ENCODE measurements around the gene LMO2.

Gene LMO2

DNA sequence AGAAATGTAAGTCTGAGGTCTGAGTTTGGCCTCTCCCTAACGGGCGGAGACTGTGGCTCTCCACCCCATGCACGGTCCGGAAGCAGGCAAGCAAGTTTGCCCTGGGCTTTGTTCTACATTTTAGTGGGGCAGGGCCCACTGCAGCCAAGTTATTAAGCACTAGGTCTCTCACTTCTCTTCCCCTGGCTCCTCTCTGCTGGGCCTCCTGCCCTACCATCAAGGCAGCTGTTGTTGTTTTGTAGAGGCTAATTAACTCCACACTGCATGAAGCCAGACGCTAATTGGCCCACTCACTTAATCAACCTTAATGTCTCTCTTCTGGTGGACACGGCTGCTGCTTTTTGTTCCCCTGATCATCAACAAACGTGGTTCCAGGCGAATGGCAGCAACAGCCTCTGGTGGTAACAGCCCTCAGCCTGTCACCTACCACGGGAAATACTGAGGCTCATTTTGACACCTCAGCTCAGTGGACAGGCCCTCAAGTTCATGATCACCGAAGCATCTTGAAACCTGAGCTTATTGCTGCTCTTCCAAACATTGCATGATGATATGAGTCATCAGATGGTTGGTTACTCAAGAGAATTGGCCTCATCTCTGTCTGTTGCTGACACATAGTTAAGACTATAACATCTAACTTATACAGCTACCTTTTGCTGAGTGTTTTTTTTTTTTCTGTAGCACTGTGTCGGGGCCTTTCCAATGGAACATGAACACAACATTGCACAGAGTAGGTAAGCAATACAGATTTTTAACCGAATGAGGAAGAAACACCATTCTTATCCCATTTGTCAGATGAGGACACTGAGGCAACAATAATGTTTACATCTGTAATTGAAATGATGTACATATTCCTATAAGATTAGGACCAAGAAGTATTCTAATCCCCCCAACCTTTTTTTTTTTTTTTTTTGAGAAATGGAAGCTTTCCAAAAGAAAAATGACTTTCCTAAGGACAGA is 20.8 kb upstream of the LMO2 start:
- no peak for DNase-seq

DNA sequence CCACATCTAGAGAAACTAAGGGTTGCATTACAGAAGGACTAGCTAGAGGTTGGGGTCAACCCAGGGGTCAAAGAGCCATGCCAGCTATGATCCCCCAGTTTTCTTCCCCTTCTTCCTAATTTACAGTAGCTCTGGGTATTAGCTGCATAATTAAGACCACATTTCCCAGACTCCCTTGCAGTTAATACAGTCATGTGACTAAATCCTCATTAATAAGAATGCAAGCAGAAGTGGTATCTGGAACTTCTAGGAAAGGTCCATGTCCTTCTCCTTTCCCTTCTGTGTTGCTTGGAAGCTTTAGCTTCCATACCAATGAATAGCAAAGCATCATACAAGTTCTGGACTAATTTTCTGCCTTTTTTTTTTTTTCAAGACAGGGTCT is 19.1 kb upstream of the LMO2 start:
- no peak for DNase-seq

DNA sequence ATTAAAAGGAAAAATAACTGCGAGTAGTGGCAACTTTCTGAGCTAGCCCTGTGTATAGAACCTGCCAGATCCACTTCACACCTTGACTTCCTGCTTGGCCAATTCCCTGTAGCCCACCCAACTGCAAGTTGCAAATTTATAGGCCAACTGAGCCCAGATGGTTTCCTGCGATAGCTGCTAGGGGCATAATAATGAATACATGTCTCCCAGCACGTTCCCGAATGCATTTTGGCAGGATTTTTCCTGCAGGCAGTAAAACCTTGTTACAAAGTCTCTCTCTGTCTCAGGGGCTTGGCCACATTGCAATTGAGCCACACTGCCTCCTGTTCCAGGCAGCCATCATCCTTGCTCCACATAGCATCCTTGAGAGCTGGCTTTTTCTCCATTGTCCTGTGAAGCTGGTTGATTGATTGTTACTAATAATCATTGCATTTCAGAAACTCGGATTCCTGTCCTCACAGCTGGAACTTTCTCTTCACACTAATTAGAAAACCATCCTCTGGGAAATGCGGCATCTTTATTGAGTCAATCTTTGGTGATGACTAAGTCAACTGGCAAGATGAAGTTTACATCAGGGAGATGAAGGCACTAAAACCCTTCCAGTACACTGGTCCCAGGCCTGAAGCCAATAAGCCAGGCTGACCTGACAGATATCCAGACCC is 18.6 kb upstream of the LMO2 start:
- no peak for DNase-seq

DNA sequence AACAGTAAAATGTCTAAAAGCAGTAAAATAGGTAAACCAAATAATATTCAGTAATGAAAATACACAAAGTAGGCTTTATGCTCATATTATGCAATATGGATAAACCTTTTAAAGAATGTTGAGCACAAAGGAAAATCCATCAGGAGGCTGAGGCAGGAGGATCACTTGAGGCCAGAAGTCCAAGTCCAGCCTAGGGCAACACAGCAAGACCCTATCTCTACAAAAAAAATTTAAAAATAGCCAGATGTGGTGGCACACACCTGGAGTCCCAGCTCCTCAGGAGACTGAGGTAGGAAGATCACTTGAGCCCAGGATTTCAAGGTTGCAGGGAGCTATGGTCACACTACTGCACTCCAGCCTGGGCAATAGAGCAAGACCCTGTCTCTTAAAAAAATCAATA is 17.7 kb upstream of the LMO2 start:
- DNase-seq = no peak

DNA sequence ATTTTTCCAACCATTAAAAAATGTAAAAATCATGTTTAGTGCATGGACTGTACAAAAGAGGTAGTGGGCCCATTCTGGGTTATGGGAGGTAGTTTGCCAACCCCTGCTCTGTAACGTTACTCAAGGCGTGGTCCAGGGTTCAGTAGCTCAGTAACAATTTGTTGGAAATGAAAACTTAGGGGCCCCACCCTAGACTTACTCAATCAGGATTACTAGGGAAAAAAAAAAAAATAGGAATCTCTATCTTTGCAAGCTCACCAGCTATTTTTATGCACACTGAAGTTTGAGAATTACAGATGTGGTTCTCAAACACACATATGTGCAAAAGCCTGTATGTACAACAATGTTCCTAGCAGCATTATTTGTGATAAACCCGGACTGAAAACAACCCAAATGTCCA is 17.3 kb upstream of the LMO2 start:
- no peak for DNase-seq

DNA sequence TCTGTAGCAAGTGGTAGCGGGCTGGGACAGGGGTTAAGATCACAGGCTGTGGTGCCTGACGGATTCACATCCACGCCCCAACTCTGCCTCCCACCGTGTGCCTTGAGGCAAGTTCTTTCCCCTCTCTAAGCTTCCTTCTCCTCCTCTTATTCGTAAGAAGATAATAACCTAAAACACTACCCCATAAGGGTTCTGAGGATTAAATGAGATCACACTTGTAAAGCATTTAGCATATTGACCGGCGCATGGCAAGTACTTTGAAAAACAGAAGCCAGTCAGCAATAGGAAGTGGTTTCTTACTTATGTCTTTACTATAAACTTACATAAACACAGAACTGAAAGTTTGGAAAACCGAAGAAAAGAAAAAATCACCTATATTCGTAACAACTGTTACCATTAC is 15.5 kb upstream of the LMO2 start:
- no peak for DNase-seq

DNA sequence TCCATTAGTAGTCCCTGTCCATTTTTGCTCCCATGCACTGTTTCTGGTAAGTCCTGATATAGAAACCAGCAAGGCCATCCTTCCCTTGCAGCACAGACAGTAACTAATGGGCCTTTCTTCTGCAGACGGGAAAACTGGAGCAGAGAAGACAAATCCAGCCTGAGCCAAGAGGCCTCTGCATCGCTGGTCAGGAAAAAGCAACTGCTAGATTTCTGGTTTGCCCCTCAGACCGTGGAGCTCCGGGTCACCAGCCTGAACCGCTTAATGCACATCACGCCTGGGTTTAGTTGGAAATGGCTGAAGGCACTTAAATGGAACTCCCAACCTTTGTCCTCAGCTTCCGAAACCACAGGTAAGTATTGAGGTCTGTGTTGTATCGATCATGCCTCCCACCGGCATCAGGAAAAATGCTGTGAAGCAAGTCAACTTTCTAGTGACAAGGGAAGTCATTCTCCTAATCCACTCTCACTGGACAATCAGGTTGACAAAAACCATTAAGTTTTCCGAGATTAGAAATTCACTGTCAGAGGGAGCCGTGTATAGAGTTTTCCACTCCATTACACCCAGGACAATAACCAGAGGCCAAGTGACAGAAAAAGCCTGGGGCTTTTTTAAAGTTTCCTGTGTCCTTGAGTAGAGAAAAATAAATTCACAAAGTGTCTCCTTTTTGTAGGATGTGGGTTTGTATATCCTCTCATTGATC is 14.8 kb upstream of the LMO2 start:
- DNase-seq = no peak

DNA sequence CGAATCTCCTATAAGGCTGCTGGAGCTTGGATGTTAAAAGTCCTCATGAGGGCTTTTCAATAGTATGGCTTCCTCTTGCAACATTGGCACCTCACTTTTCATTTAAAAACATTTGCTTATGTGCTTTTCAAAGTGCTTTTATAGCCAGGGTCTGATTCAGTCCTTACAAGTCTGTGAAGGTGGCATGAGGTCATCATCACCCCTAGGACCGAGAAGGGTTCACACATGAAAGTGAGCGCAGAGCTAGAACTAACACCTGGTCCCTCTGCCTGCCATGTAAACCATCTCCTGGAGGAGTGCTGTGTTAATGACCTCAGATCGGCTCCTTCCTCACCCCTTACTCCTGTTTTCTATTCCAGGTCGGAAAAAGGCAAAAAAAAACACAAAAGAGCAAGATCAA is 12.2 kb upstream of the LMO2 start:
- DNase-seq = no peak

DNA sequence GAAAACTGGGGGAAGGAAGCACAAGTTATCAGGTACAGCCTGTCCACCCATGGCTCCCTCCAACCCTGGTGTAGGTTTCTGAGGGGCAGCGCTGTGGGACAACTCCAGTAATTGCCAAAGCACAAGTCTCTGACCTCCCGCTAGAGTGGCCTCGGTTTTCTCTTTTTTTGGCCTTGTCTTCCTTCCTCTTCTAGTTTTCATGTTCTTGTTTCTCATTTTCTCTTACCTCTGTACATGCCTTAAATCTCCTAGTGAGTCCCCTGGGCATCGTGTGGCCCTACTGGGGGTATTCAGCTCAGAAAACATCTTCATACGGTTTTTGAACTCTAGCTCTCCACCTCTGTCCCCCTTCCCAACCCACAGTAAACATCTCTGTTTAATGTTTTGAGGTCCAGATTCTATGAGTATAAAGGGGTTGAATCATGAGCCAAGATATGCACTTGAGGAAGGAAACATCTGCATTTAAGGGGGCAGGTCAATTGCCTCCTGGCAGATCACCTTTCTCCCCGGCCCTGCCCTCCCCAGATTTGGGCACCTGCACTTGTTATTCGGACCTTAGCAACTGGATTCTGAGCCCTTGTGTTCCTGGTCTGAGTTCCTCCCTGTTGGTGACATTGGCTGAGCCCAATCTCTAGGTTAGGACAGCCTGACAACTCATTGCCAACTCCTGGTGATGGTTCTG is 8.4 kb upstream of the LMO2 start:
- DNase-seq = no peak

DNA sequence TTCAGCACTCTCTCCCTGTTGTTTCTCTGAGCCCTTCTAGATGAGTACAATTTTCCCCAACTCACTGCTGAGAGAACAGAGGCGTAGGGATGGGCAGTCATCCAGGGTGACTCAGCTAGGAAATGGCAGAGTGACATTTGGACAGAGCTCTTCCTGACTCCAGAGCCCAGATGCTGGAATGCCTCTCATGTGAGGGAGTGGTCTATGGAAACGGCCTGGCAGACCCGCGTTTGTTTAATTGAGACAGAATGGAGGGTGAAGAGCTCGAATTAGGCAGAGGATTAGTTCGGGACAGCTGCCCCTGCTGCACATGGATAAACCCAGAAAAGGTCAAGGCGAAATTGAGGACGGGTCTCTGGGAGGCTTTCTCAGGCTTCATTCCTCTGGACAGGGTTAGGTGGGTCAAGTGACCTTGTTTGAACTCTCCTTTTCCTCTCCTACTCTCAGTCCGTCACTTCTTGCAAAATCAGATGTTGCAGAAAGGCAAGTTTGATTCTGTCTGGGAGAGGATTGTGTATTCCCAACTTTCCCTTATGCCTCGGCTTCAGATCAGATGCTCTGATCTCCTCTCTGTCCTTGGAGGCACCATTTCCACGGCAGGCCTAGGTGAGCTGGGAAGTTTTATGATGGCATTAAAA is 7.6 kb upstream of the LMO2 start:
- no peak for DNase-seq

DNA sequence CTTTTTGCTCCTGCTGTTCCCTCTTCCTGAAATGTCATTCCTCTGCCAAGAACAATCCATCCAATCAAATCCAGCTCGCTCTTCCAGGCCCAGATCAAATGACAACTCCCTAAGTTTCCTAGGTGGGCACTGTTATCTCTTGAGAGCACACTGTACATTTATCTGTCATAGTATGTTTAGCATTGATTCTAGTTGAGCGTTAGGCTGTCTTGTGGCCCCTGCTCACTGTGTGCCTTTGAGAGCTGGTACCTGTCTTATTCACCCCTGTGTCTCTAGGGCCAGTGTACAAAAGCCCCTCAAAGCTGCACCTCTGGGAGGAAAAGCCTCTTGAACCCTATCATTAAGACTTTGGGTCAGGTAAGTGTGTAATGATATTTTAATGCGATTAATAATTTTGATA is 7.1 kb upstream of the LMO2 start:
- DNase-seq = no peak

DNA sequence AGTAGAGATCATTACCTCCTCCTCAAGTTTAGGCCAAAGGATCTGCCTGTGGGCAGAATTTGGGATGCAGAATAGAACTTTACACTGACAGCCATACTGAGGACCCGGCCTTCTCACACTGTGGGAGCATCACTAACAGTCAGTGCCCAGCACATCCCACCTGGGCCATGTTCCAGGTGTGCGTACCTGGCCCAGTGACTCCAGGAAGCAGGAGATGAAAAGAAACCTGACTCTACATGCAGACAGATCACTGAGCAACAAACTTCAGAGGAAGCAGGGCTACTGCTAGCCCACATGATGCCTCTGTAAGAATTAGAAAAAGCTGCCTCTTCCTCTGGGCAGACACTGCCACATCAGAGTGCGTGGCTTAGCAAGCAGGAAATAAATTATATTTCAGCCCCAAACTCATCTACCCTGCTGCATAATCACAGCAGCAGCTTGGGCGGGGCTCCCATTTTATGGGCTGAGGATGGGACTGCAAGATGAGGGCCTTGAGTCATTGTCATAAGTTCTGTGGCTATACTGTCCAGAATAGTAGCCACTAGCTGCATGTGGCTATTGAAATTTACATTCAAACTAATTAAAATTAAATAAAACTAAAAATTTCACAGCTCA is 6.0 kb upstream of the LMO2 start:
- DNase-seq = no peak

DNA sequence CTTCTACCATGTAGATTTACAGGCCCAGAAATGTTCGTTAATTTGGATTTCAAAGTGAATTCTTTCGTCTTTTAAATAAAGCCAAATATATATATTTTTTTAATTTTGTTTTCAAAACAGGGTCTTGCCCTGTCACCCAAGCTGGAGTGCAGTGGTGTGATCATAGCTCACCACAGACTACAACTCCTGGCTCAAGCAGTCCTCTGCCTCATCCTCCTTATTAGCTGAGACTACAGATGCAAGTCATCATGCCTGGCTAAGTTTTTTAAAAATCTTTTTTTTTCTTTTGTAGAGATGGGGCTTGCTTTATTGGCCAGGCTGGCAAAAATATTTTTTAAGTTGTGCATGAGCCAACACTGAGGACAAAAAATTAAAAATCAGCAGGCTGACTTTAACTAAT is 5.0 kb upstream of the LMO2 start:
- no peak for DNase-seq

DNA sequence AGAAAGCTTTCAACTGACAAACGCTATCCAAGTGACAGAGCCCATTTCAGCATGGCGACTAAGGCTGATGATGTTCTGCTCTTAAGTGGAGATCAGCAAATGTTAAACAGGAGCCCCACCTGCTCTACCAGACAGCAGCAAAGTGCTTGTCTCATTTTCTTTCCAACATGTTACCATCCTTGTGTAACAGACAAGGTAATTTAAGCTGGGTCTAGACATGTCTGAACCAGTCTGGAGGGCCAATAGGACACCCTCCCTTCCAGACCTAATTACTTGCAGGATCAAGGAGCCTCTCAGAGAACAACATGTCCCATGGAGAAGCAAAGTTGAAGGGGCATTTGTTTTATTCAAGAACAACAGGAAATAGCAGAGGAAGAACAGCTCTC is 3.9 kb upstream of the LMO2 start:
- no peak for DNase-seq

DNA sequence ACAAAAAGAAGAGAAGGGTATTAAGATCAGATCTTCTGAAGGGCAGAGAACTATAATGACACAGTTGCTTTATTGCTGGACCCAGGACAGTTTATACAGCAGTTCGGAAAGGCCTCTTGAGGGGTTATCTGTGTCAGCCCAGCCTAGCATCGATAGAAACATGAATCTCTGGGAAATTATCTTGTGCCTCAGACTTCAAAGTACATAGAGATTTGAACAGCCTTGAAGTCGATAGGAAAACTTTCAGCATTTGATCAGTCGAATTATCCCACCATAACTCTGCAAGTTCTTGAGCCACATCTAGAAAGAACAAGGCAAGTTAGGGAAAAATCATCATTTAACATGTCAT is 2.5 kb upstream of the LMO2 start:
- no peak for DNase-seq

DNA sequence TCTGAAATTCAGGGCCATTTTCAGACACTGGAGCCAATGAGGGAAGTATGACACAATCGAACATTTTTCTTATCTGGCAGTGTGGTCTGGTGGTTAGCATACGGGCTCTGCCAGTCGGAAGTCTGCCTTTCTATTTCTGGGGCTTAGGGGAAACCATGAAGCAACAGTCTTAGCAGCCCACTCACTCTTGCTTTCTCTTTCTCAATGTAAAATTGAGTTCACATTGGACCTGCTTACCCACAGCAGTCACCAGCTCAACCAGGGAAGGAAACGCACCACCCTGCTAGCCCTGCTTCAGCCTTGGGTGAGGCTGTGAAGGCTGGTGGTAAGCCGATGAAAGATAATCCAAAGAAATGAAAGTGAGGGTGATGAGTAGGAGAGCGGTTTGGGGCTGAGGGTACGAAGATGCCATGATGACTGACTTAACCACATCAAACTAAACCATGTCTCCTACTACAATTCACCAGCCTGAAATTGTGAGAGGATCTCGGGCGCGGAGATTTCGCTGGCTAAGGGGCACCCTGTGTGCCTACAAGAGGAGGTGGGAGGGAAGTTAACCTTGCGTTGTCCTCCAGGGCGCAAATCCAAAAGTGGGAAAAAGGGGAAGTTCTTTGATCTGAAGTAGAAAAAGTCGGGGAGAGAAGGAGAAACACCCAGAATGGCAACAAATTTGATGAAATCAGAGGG is 2.0 kb upstream of the LMO2 start:
- peak; percentile 60 to 61 for DNase-seq

DNA sequence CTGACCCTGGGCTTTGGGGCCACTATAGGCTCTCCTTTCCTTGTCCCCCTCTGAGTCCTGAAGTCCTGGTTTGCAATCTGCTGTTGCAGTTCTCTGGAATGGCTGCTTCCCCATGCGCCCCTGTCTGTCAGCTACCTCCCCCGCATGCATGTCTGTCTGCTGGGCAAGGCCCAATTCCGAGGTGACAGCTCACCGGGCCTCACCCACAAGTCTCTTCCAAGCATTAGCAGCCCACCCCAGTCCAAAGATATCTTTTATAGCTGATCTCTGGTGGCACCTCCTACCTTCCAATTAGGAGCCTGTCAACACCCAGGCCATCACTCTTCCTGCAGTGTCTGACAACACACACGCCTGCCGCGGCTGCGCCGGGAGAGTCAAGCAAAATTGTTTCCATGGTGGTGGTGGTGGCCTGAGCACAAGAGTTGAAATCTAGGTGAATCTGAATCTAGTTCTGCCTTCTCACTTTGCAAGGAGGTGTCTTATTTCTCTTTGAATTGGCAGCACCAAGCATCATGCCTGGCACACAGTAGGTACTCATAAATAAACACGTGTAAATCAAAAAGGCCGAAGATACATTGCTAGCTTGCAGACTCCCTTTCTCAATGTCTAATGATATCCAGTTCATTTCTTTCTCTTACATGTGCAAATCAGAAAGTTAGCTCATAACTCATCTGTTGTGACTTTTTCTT is 1.2 kb upstream of the LMO2 start:
- no peak for DNase-seq

DNA sequence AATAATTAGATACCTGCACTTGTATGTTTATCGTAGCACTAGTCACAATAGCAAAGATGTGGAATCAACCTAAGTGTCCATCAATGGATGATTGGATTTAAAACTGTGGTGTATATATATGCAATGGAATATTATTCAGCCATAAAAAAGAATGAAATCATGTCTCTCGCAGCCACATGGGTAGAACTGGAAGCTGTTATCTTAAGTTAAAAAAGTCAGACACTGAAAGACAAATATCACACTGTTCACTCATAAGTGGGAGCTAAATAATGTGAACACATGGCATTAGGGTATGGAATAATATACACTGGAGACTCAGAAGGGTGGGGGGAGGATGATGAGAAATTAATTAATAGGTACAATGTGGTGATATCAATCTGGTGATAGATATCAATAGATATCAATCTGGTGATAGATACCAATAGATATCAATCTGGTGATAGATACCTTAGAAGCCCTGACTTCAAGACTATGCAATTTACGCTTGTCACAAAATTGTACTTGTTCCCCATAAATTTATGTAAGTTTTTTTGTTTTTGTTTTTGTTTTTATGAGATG is 2.0 kb downstream of the LMO2 start:
- DNase-seq = no peak

DNA sequence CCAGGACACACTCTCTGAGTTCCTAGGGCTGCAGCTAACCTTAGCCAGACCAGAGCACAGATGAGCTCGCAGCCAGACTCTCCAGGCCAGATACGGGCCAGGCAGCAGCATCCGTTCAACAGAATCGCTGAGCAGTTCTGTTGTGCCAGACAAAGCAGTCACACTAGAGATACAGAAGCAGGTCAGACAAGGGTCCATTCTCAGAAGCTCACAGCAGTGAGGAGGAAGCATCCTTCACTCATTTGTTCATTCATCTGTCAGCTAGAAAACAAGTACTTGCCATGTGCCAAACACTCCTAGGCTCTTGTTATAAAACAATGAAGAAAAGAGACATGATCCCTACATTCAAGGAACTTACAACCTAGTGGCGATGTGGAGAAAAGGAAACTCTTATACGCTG is 2.6 kb downstream of the LMO2 start:
- DNase-seq = no peak

DNA sequence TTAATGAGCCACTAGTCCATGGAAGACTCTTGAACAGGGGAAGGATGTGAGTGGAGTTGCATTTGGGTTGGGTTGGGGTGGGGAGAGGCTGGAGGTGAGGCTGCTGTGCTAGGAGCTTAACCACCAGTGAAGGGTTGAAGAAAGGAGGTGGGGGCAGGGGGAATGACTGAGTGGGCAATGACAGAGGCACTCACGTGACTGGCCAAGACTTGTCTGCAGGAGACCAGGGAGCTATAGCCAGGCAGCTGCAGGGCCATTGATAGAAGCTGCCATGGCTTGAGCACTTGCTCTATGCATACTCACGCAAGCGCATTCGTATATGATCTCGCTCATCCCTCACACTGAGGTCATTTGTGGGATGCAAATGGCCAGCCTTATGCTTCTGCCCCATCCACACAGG is 4.0 kb downstream of the LMO2 start:
- DNase-seq = no peak

Data from activated CD4-positive, alpha-beta T cell treated with anti-CD3 and anti-CD28 coated beads for 4 hours (primary cell).